Activated naive CD4-positive, alpha-beta T cell treated with anti-CD3 and anti-CD28 coated beads, Interleukin-2, amount 50 U/mL, for 24 hours (primary cell): ENCODE measurements around the gene TUBB2B.
"Not testable (repeated sequence)": the region's sequence is repeated elsewhere in the genome, so short reads cannot be mapped to it uniquely, and the experiment has no call there.

Experiments
- H3K27ac Mint-ChIP-seq: one replicate; pipeline ENCODE4 v1.8.0; 2021; ENCODE audit warnings: mild to moderate bottlenecking, mixed read lengths
- H3K27me3 Mint-ChIP-seq: one replicate; pipeline ENCODE4 v1.8.0; 2021; ENCODE audit warnings: mixed read lengths
- H3K36me3 Mint-ChIP-seq: one replicate; pipeline ENCODE4 v1.8.0; 2021; ENCODE audit warnings: mixed read lengths
- H3K4me1 Mint-ChIP-seq: one replicate; pipeline ENCODE4 v1.8.0; 2021; ENCODE audit warnings: mixed read lengths
- H3K4me3 Mint-ChIP-seq: one replicate; pipeline ENCODE4 v1.8.0; 2021; ENCODE audit warnings: mild to moderate bottlenecking, mixed read lengths
- H3K9me3 Mint-ChIP-seq: one replicate; pipeline ENCODE4 v1.8.0; 2021; ENCODE audit warnings: mixed read lengths

TUBB2B gene

DNA sequence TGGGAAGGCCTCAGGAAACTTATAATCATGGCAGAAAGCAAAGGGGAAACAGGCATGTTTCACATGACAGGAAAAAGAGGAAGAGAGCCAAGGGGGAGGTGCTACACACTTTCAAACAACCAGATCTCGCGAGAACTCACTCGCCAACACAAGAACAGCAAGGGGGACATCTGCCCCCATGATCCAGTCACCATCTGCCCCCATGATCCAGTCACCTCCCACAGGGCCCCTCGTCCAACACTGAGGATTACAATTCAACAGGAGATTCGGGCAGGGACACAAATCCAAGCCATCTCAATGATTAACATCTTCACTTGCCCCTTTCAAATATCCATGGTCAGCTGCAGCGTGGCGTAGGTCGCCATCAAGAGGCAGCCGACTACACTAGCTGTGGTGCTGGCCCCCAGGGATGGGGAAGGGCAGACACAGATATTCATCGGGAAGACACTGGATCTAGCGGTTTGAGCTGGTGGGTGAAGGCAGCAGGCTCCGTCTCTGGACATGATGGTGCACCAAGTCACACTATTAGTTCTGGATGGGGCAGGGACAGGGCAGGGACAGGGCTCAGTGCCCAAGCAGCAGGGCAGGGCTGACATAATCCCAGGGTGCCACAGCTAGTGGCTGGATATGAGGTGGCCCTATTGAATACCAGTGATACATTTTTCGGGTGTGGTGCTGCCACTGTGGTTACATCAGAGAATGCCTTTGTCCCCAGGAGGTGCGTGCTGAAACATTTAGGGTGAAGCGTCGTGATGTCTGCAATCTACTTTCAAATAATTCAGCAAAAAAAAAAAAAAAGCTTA lies 31.6 kb downstream of the TUBB2B start:
- H3K9me3 Mint-ChIP-seq: peaks cover 4% of the 10 kb centered on the region
- H3K4me3 Mint-ChIP-seq: no peak overlapping the region
- H3K4me1 Mint-ChIP-seq: no peaks in the 10 kb centered on the region
- H3K27ac Mint-ChIP-seq: no peak overlapping the region
- peaks cover 11% of the 10 kb centered on the region for H3K27me3 Mint-ChIP-seq
- H3K36me3 Mint-ChIP-seq: peaks cover 1% of the 10 kb centered on the region

DNA sequence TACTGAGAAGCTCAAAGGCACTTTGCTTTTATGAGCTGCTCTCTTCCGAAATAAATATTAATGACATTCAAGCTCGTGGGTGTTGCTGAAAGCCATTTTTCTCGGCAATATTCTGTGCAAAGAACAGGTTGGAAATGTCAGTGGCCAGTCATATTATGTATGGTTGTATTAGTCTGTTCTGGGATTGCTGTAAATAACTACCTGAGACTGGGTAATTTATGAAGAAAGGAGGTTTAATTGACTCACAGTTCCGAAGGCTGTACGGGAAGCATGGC lies 32.1 kb downstream of the TUBB2B start:
- H3K27me3 Mint-ChIP-seq: peaks cover 8% of the 10 kb centered on the region
- peaks cover 3% of the 10 kb centered on the region for H3K9me3 Mint-ChIP-seq
- H3K36me3 Mint-ChIP-seq: peaks cover 1% of the 10 kb centered on the region
- H3K4me1 Mint-ChIP-seq: no peaks in the 10 kb centered on the region
- no peak overlapping the region for H3K4me3 Mint-ChIP-seq
- no peak overlapping the region for H3K27ac Mint-ChIP-seq

DNA sequence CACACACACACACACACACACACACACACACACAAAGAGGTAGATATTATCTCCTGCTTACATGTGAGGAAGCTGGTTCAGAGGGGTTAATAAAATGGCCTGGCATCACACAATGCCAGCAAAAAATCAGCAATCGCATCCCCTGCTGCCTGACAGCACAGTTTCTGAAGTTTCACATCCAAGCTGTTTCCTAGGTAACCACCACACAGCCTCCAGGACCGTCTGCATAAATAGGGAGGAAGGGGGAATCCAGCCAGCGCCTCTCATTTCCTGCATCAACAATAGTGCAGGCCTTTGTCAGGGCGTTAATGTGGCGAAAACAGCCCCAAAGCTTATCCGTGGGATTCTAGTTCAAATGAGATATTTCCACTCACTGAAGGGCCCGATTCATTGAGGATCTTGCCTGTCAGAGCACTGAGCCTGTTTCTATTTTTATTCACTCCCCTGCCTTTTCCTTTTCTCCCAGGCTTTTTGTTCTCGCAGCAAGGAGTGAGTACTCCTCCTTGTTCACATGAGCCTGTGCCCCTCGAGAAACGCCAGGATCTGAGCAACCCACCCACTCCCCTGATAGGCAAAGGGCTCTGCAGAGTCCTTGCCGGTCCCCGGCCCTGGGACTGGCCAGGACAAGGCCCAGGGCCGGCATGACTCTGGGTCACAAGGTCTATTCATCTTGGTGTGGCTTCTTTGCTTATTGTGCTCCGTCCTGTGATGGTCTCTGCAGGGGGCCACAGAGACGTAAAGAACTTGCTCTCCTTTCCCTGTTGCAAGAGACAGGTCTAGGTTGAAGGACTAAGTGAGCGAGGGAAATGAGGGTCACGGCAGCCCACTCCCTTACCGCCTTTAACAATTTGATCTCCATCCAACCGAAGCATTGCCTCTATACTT lies 32.7 kb downstream of the TUBB2B start:
- no peaks in the 10 kb centered on the region for H3K36me3 Mint-ChIP-seq
- H3K9me3 Mint-ChIP-seq: no peaks in the 10 kb centered on the region
- H3K27me3 Mint-ChIP-seq: peaks cover 6% of the 10 kb centered on the region
- H3K4me1 Mint-ChIP-seq: no peaks in the 10 kb centered on the region
- no peak overlapping the region for H3K27ac Mint-ChIP-seq
- no peak overlapping the region for H3K4me3 Mint-ChIP-seq

DNA sequence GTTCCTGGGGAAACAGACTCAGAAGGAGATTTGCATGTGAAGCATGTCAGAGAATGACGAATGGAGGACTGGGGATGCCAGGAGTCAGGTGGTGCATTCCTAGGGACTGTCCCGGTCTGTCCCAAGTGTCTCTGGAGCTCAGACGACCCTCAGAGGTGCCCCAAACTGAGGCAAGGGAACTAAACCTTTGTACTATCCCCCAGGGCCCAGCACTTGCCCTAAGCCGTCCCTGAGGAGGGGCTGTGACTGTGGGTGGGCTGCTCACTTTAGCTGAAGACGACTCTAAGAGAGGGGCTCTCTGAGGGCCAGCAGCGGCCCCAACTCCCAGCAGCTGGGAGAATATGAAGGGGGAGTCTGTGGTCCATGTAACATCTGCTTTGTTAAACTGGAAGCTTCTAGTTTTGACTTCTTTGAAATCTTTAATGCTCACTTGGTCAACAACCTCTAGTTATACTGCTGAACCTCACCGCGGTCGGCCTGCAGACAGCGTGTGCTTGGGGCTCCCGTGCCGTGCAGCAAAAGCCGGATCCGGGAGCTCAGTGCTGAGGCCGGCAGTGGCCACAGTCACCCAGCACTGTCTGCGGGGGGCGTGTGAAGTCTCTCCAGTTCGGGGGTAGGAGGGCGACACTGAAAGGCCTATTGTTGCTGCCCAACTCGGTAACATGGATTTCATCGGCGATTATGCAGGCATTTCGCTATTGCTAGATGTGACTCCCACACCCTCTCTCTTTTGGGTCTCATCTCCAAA lies 34.2 kb downstream of the TUBB2B start:
- H3K27ac Mint-ChIP-seq: no peak overlapping the region
- H3K4me3 Mint-ChIP-seq: no peak overlapping the region
- H3K9me3 Mint-ChIP-seq: no peaks in the 10 kb centered on the region
- no peaks in the 10 kb centered on the region for H3K4me1 Mint-ChIP-seq
- H3K36me3 Mint-ChIP-seq: no peaks in the 10 kb centered on the region
- H3K27me3 Mint-ChIP-seq: peaks cover 4% of the 10 kb centered on the region

DNA sequence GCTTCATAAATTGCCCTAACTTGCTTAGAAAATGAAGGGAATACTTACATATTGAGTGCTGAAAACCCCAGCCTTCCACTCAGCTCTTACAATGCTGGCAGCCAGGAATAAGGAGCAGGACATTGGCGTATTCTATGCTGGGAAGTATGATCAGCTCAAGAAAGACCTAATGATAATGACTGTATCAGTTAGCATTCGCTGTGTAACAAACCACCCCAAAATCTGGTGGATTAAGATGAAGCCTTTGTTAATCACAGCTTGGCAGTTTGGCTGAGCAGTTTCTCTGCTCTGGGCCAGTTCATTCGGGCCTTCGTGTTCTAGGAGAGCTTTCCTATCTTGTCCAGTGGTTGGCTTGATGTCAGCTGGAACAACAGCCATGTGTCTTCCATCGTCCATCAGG lies 36.7 kb downstream of the TUBB2B start:
- no peak overlapping the region for H3K4me3 Mint-ChIP-seq
- peaks cover 5% of the 10 kb centered on the region for H3K27me3 Mint-ChIP-seq
- no peaks in the 10 kb centered on the region for H3K36me3 Mint-ChIP-seq
- no peaks in the 10 kb centered on the region for H3K9me3 Mint-ChIP-seq
- no peak overlapping the region for H3K27ac Mint-ChIP-seq
- H3K4me1 Mint-ChIP-seq: no peaks in the 10 kb centered on the region

DNA sequence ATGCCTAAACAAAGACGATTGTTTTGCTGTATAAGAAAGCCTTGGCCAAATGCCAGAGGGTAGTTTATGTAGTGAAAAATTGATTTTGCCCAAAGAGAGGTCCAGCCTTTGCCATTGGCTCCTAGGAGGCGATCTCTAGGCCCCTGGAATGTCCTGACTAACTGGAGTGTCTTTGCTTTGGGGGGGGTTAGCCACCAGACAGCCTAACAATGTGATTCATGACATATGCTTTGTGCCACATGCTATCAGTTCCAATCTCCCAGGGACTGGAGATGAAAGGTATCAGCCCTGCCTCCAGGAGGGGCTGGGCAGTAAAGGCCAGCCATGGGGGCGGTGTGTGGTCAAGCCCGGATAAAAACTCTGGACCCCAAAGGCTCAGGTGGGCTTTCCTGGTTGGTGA lies 37.4 kb downstream of the TUBB2B start:
- Mint-ChIP-seq H3K27me3 (peaks cover 7% of the 10 kb centered on the region), H3K36me3 (no peaks in the 10 kb centered on the region), H3K27ac (no peak overlapping the region), H3K4me3 (no peak overlapping the region), H3K4me1 (no peaks in the 10 kb centered on the region), H3K9me3 (no peaks in the 10 kb centered on the region)

DNA sequence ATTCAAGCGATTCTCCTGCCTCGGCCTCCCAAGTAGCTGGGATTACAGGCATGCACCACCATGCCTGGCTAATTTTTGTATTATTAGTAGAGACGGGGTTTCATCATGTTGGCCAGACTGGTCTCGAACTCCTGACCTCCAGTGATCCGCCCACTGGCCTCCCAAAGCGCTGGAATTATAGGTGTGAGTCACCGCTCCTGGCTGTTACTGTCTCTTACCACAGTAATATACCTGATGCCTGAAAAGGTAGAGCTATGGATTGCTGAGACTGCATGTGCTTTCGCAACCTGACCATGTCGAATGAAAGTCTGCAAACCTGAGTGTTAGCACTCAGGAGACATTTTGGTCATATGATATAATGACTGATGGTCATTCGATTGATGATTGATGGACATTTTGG lies 38.3 kb downstream of the TUBB2B start:
- H3K27me3 Mint-ChIP-seq, H3K36me3 Mint-ChIP-seq, H3K9me3 Mint-ChIP-seq, H3K27ac Mint-ChIP-seq, H3K4me1 Mint-ChIP-seq, H3K4me3 Mint-ChIP-seq: not testable (repeated sequence)

DNA sequence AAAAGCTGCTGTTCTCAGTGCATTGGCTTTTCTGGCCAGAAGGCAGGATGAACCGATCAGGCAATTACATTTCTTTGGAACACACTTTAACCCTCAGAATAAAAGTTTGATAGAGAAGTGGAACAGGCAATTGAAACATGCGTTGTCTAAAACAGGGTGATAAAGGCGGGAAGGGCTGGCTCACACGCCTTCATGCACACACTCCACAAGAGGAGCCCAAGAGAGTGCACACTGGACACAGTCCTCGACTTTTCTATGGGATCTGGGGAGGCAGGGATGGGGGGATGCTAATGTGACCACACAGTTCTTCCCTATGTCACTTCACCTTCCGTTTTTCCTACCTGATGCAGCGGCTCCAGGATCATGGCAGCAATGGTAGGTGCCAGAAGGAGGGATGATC lies 39.2 kb downstream of the TUBB2B start:
- H3K4me3 Mint-ChIP-seq: no peak overlapping the region
- H3K36me3 Mint-ChIP-seq: no peaks in the 10 kb centered on the region
- no peaks in the 10 kb centered on the region for H3K9me3 Mint-ChIP-seq
- H3K27ac Mint-ChIP-seq: no peak overlapping the region
- H3K27me3 Mint-ChIP-seq: peaks cover 7% of the 10 kb centered on the region
- H3K4me1 Mint-ChIP-seq: no peaks in the 10 kb centered on the region

DNA sequence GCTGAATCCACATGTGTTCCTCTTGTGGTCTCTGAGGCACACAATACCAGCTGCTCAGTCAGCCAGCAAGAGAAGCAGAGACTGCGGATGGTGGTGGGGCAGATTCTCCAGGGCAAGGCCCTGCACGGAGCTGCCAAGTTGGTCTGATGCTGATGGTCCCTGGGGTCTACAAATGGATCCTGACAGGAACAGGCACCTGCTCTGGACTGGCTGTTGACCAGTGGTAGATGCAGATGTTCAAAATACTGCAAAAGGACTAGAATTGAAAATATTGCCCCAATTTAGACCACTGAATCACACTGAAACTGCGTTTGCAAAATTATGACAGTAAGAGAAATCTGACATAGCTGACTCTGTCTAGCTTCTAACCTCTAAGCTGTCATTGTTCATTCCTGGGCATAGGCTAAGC lies 40.5 kb downstream of the TUBB2B start:
- H3K9me3 Mint-ChIP-seq: no peaks in the 10 kb centered on the region
- peaks cover 7% of the 10 kb centered on the region for H3K27me3 Mint-ChIP-seq
- H3K27ac Mint-ChIP-seq: no peak overlapping the region

DNA sequence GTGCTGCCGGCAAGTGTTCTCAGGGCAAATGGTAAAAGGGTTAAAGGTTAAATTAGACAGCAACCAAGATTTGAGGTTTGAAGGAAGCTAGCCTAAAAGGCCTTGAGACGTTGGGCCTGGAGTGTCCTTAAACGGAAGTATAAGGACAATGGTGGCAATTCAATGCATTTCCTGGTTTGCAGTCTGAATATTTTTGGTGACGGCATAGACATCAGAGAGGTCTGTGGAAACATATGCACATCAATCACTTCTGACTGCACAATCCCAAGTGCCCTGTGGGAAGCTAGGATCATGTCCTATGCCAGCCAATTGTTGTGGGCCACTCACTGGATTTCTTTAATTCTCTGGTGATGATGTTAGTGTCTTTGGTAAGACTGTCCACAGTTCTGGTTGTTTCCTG lies 44.4 kb downstream of the TUBB2B start:
- no peak overlapping the region for H3K4me3 Mint-ChIP-seq
- peaks cover 7% of the 10 kb centered on the region for H3K27me3 Mint-ChIP-seq
- no peaks in the 10 kb centered on the region for H3K4me1 Mint-ChIP-seq
- no peak overlapping the region for H3K27ac Mint-ChIP-seq
- H3K9me3 Mint-ChIP-seq: no peaks in the 10 kb centered on the region
- H3K36me3 Mint-ChIP-seq: no peaks in the 10 kb centered on the region

More for the DNA sequence above, 40.5 kb downstream of the TUBB2B start:
- Mint-ChIP-seq H3K36me3 (no peaks in the 10 kb centered on the region), H3K4me3 (no peak overlapping the region), H3K4me1 (no peaks in the 10 kb centered on the region)

DNA sequence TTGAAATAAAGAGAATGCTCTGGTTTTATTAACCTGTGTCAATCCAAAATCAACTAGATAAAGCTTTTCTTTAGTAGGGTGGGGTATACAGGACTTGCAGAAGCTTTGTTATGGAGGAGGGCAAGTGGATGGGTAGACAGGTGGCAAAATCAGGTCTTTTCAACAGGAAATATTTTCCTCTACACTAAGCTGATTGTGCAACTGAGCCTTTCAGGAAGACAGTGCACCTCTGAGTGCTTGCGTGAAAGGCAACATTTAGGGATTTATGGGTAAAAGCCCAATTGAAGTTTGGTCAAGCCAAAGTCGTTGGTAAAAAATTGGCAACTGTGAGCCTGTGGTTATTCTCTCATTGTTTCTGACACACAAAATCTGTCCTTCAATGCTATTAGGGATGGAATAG lies 46.3 kb downstream of the TUBB2B start:
- peaks cover 7% of the 10 kb centered on the region for H3K27me3 Mint-ChIP-seq

DNA sequence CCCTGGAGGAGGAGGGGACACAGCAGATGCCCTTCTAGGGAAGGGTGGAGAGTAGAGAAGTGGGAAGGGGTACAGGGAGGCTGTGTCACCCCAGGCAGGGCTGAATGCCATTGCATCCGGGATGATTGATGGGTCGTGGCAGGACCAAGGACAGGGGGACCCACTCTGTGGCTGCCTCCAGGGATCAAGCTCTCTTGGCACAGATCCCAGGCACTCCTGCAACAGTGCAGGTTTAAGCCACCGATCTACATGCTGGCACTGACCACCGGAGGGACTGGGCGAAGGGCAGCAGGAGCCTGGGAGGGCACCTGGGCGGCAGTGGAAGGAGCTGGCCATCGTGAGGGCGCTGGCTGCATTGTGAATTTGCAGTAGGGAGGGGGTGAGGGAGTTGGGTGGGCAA lies 47.5 kb downstream of the TUBB2B start:
- not testable (repeated sequence) for H3K9me3 Mint-ChIP-seq, H3K36me3 Mint-ChIP-seq, H3K4me1 Mint-ChIP-seq, H3K27ac Mint-ChIP-seq, H3K27me3 Mint-ChIP-seq
- peak overlapping the region; percentile 68 for H3K4me3 Mint-ChIP-seq

More for the DNA sequence above, 46.3 kb downstream of the TUBB2B start:
- no peak overlapping the region for H3K27ac Mint-ChIP-seq
- H3K36me3 Mint-ChIP-seq: no peaks in the 10 kb centered on the region
- no peak overlapping the region for H3K4me3 Mint-ChIP-seq
- no peaks in the 10 kb centered on the region for H3K9me3 Mint-ChIP-seq
- H3K4me1 Mint-ChIP-seq: no peaks in the 10 kb centered on the region

DNA sequence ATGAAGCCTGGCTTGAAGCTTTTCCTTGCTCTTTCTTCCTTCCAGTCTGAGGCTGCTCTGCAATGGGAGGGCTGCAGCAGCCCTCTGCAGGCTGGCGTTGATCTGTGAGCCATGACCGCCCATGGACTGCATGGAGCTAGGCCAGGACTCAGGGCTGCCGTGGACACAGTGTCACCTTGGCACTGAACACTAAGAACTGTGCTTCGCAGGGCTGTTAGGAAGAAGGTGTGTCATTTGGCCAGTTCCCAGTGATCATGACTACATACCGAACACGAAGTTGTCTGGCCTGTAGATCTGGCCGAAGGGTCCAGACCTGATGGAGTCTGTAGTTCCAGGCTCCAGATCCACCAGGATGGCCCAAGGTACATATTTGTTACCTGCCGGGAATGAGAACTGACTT lies 48.8 kb downstream of the TUBB2B start:
- H3K4me1 Mint-ChIP-seq, H3K4me3 Mint-ChIP-seq, H3K27ac Mint-ChIP-seq, H3K36me3 Mint-ChIP-seq, H3K27me3 Mint-ChIP-seq, H3K9me3 Mint-ChIP-seq: not testable (repeated sequence)

DNA sequence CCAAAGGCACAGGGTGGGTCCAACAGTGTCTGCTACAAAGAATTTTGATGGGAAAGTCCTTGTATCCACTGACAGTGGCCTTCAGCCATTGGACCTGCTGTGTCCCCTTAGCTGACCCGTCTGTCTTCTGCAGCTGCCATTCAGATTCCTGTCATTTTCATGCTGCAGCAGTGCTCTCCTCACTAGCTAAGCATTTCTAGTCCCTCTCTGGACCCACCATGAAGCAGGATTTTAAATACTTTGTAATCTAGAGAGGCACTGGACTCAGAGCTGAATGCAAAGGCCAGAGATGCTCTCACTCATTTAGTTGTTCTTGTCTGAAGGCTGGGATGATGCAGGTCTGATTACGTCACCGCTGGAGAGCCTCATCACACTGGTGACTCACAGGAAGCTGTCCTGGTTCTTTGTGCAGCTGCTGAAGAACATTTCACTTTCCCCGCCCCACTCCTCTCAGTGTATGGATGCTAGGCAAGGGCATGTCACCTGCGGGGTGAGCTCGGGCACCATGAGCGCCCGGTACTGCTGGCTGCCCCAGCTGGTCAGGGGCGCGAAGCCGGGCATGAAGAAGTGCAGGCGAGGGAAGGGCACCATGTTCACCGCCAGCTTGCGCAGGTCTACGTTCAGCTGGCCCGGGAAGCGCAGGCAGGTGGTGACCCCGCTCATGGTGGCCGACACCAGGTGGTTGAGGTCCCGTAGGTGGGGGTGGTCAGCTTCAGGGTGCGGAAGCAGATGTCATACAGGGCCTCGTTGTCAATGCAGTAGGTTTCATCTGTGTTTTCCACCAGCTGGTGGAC lies 50.7 kb downstream of the TUBB2B start:
- Mint-ChIP-seq H3K9me3 (no peaks in the 10 kb centered on the region), H3K27ac (no peak overlapping the region), H3K4me3 (no peak overlapping the region), H3K36me3 (no peaks in the 10 kb centered on the region), H3K4me1 (no peaks in the 10 kb centered on the region), H3K27me3 (peaks cover 3% of the 10 kb centered on the region)

DNA sequence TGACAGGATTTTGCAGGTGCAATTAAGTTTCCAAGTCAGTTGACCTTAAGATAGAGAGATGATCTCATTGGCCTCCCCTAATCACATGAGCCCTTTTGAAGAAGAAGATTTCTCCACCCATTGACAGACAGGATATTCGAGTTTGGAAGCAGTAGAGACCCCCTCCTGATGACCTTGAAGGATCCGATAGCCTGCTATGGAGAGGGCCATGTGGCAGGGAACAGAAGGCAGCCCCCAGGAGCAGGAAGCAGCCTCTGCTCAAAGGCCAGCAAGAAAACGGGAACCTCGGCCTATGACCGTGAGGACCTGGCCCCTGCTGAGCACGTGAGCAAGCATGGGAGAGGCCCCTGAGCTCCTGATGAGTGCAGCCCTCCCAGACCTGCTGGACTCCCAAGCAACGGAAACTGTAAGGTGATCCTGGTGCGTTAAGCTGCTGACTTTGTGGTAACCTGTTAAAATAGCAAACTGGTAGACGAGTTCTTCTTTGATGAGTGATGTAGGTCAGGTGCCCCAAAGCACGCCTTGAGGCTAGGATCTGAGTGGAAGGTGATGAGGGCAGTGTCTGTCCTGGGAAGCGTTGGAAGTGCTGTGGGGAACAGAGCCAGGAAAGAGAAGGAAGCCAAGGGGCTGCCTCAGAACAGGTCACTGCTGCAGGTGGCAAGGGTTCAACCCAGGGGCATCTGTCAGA lies 51.6 kb downstream of the TUBB2B start:
- H3K4me3 Mint-ChIP-seq: no peak overlapping the region
- peak overlapping the region; percentile 18 for H3K27ac Mint-ChIP-seq
- no peaks in the 10 kb centered on the region for H3K4me1 Mint-ChIP-seq
- H3K27me3 Mint-ChIP-seq: peaks cover 3% of the 10 kb centered on the region
- no peaks in the 10 kb centered on the region for H3K9me3 Mint-ChIP-seq
- no peaks in the 10 kb centered on the region for H3K36me3 Mint-ChIP-seq
